Gastrocnemius medialis (tissue), 4 donors: ENCODE measurements around the gene FLT1. TPM values are rescaled to one million over a fixed set of nuclear protein-coding genes. Genes with fewer than 3 reads are reported as not detected.

Experiments used
- ATAC-seq, 2 donors: fragments of 150-250 bp; one replicate each; pipeline ENCODE4 v1.9.1; 2016
- DNase-seq, 2 donors: peaks; one replicate each; pipeline ENCODE4 v3.0.0-alpha.2; 2019
- H3K27ac ChIP-seq, 4 donors: fragments of 200-600 bp; sonication (generic); 1 replicate in 1 of 4; 2 replicates in 3 of 4; pipeline ENCODE4 v1.5.1; 2016 to 2018; ENCODE audit warnings: mild to moderate bottlenecking in 2 of 4, moderate library complexity in 1 of 4
- H3K27me3 ChIP-seq, 3 donors: fragments of 200-600 bp; sonication (generic) in 2 of 3; 1 replicate in 1 of 3; 2 replicates in 2 of 3; pipeline versions ENCODE4 v1.5.1 to v1.6.0; 2016 to 2019; ENCODE audit warnings: mild to moderate bottlenecking in 1 of 3, moderate library complexity in 1 of 3
- H3K36me3 ChIP-seq, 2 donors: fragments of 200-600 bp; sonication (generic) in 1 of 2; one replicate each; pipeline ENCODE4 v1.5.1; 2017 to 2018
- H3K4me1 ChIP-seq, 2 donors: fragments of 200-600 bp; sonication (generic) in 1 of 2; one replicate each; pipeline ENCODE4 v1.5.1; 2016 to 2017; ENCODE audit warnings: mild to moderate bottlenecking in 2 of 2
- H3K4me3 ChIP-seq, 4 donors: fragments of 200-600 bp; sonication (generic) in 3 of 4; 1 replicate in 1 of 4; 2 replicates in 3 of 4; pipeline ENCODE4 v1.5.1; 2016 to 2019; ENCODE audit warnings: mild to moderate bottlenecking in 2 of 4
- H3K9me3 ChIP-seq, 3 donors: fragments of 200-600 bp; sonication (generic) in 2 of 3; 1 replicate in 1 of 3; 2 replicates in 2 of 3; pipeline ENCODE4 v1.5.1; 2016 to 2019
- POLR2A ChIP-seq, 2 donors: fragments of 450-650 bp; IDR thresholded peaks; one replicate each; pipeline ENCODE4 v1.6.1; 2017; ENCODE audit warnings: antibody characterized with exemption in 2 of 2, mild to moderate bottlenecking in 2 of 2, moderate library complexity in 2 of 2
- in situ Hi-C, 4 donors: fragments of 200-750 bp; cut with MboI; loops; one replicate each; pipeline versions ENCODE4 v1.15.0 to v1.8.0; 2017; ENCODE audit warnings: low sequenced_read_pairs in 4 of 4
- intact Hi-C: fragments of 100-400 bp; cut with DNase I; formaldehyde crosslinking; loops from one replicate; pipeline ENCODE4 v1.15.1; 2023; ENCODE audit warnings: low total_unique reads
- total RNA-seq, 4 donors: library from RNA; depleted of rRNA; stranded (reverse); fragments of >200 nt; gene quantifications; one replicate each; pipeline versions ENCODE4 v1.1.0 to v1.2.3, GENCODE V29; 2016
- TF ChIP-seq, protein P1 (sequence below), 5 experiments: fragments of 450-650 bp in 3 of 5; fragments of 200-600 bp in 2 of 5; sonication (generic) in 2 of 5; IDR thresholded peaks in 4 of 5; conservative IDR thresholded peaks in 1 of 5; 1 replicate in 4 of 5; 2 replicates in 1 of 5; pipeline ENCODE4 v1.5.1; 2016 to 2019; ENCODE audit warnings: antibody characterized with exemption in 5 of 5, mild to moderate bottlenecking in 3 of 5, moderate library complexity in 3 of 5

Gene FLT1
- total RNA-seq, 4 donors from 2014 or later = 20.7 to 42.9 (median 29.5) TPM

- TF ChIP-seq, protein P1, sequence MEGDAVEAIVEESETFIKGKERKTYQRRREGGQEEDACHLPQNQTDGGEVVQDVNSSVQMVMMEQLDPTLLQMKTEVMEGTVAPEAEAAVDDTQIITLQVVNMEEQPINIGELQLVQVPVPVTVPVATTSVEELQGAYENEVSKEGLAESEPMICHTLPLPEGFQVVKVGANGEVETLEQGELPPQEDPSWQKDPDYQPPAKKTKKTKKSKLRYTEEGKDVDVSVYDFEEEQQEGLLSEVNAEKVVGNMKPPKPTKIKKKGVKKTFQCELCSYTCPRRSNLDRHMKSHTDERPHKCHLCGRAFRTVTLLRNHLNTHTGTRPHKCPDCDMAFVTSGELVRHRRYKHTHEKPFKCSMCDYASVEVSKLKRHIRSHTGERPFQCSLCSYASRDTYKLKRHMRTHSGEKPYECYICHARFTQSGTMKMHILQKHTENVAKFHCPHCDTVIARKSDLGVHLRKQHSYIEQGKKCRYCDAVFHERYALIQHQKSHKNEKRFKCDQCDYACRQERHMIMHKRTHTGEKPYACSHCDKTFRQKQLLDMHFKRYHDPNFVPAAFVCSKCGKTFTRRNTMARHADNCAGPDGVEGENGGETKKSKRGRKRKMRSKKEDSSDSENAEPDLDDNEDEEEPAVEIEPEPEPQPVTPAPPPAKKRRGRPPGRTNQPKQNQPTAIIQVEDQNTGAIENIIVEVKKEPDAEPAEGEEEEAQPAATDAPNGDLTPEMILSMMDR (IDR thresholded peaks at IDR 0.05 in 4 of 5, conservative IDR thresholded peaks at IDR 0.05 in 1 of 5) = no peak
- TF ChIP-seq POLR2A (IDR thresholded peaks at IDR 0.05) = no peak
- no peak overlapping the region for H3K27ac ChIP-seq
- ATAC-seq (no peak), DNase-seq (no peak)
- intact Hi-C loops (no loop called here), in situ Hi-C loops (no loop called here)
- no peaks in the 10 kb centered on the region for H3K9me3 ChIP-seq
- H3K36me3 ChIP-seq = no peaks in the 10 kb centered on the region
- no peaks in the 10 kb centered on the region for H3K27me3 ChIP-seq
- no peaks in the 10 kb centered on the region for H3K4me1 ChIP-seq
- no peak overlapping the region for H3K4me3 ChIP-seq
Observed at GRCh38 chr13:28357911-28358433, 137.0 kb downstream of the FLT1 start.

DNA sequence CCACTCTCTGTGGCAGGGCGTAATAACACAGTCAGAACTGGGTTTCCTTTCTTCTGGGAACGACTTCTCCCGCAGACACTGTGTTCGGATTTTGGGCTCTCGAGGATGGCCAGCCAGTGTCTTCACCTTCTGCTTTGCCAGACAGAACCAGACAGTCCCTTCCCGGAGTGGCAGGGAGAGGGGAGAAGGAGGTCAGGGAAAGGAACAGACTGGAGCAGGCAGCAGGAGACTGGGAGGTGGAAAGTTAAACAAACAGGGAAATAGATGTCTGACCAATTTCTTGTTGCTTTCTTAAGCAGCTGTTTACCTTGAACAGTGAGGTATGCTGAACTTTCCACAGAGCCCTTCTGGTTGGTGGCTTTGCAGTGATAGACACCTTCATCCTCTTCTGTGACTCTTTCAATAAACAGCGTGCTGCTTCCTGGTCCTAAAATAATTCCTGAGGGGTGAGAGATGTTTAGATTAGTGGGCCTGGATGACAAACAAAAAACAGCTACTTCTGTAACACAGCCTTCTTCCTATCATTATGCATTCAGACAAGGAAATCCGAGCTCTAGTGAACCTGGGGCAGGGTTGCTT is 137.6 kb downstream of the FLT1 start:
- no peak for TF ChIP-seq POLR2A (IDR thresholded peaks at IDR 0.05)
- TF ChIP-seq, protein P1 (IDR thresholded peaks at IDR 0.05 in 4 of 5, conservative IDR thresholded peaks at IDR 0.05 in 1 of 5) = no peak
- ATAC-seq (no peak), DNase-seq (no peak)
- in situ Hi-C loops = no loop called here
- no peaks in the 10 kb centered on the region for H3K4me1 ChIP-seq
- H3K27ac ChIP-seq = no peak overlapping the region
- H3K27me3 ChIP-seq = no peaks in the 10 kb centered on the region
- H3K36me3 ChIP-seq = no peaks in the 10 kb centered on the region
- intact Hi-C loops = no loop called here
- no peaks in the 10 kb centered on the region for H3K9me3 ChIP-seq
- no peak overlapping the region for H3K4me3 ChIP-seq

GRCh38 chr13:28356561-28357021 is 138.3 kb downstream of the FLT1 start:
- DNase-seq = no peak
- TF ChIP-seq POLR2A (IDR thresholded peaks at IDR 0.05) = no peak
- TF ChIP-seq, protein P1 (IDR thresholded peaks at IDR 0.05 in 4 of 5, conservative IDR thresholded peaks at IDR 0.05 in 1 of 5) = no peak
- Histone ChIP-seq H3K27ac (no peak overlapping the region), H3K4me3 (no peak overlapping the region), H3K9me3 (no peaks in the 10 kb centered on the region), H3K4me1 (no peaks in the 10 kb centered on the region), H3K36me3 (no peaks in the 10 kb centered on the region), H3K27me3 (no peaks in the 10 kb centered on the region)
- in situ Hi-C loops (no loop called here), intact Hi-C loops (no loop called here)
- no peak for ATAC-seq

- Histone ChIP-seq H3K27ac (no peak overlapping the region), H3K4me3 (no peak overlapping the region), H3K4me1 (no peaks in the 10 kb centered on the region), H3K27me3 (no peaks in the 10 kb centered on the region), H3K9me3 (no peaks in the 10 kb centered on the region), H3K36me3 (no peaks in the 10 kb centered on the region)
- intact Hi-C loops (no loop called here), in situ Hi-C loops (no loop called here)
- DNase-seq (no peak), ATAC-seq (no peak)
- TF ChIP-seq, protein P1 (IDR thresholded peaks at IDR 0.05 in 4 of 5, conservative IDR thresholded peaks at IDR 0.05 in 1 of 5) = no peak
- TF ChIP-seq POLR2A (IDR thresholded peaks at IDR 0.05) = no peak
Observed at GRCh38 chr13:28355822-28356371, 139.0 kb downstream of the FLT1 start.
